GM12878 (cell line): ENCODE measurements around the gene COL5A3. TPM values are rescaled to one million over a fixed set of nuclear protein-coding genes. Genes with fewer than 3 reads are reported as not detected.

Experiments used
- ATAC-seq: fragments of 200-7000 bp; cut with Tn5 transposase; 3 replicates; pipeline ENCODE4 v1.9.1; 2020; ENCODE audit warnings: mild to moderate bottlenecking, moderate library complexity
- BruUV-seq: library from RNA; stranded (reverse); fragments of 400-500 nt; replicated peaks from 2 replicates; lab custom pipeline; 2021; lab: Mats Ljungman, UMichigan
- CTCF ChIA-PET: fragments of 300-600 bp; sonication (Branson Sonifier 250); formaldehyde crosslinking; extraction: SDS; loops from one replicate; lab custom pipeline; 2021; ENCODE audit warnings: inconsistent platforms; lab: Yijun Ruan, JAX
- POLR2A ChIA-PET: fragments of 350-600 bp; formaldehyde crosslinking; extraction: SDS; loops from one replicate; lab custom pipeline; 2021; ENCODE audit warnings: inconsistent platforms; lab: Charles Lee
- RAD21 ChIA-PET: fragments of 300-600 bp; sonication (Branson Sonifier 250); formaldehyde crosslinking; loops from one replicate; lab custom pipeline; 2023; ENCODE audit warnings: antibody characterized with exemption; ENCODE audit not compliant: unreplicated experiment; lab: Charles Lee
- SMC1A ChIA-PET: fragments of 300-600 bp; sonication (Branson Sonifier 250); formaldehyde crosslinking; loops from one replicate; lab custom pipeline; 2023; ENCODE audit not compliant: unreplicated experiment, uncharacterized antibody; lab: Charles Lee
- DNase-seq: peaks from one replicate; pipeline ENCODE4 v3.0.0-alpha.2; 2011; ENCODE audit warnings: low read depth, low spot score
- FAIRE-seq: peaks from 3 replicates; lab custom pipeline; 2011; peaks lifted over from hg19 to GRCh38; lab: Jason Lieb, UNC
- H2AFZ ChIP-seq: 2 replicates; pipeline ENCODE4 v1.6.0; 2011; ENCODE audit warnings: low read depth, low read length, control low read depth; ENCODE audit not compliant: control insufficient read depth
- H3K27ac ChIP-seq: 2 replicates; pipeline ENCODE4 v1.5.1; 2011; ENCODE audit warnings: control low read depth; ENCODE audit not compliant: control insufficient read depth, insufficient read depth
- H3K27me3 ChIP-seq, 2 experiments: replicated peaks in 1 of 2; 2 replicates each; pipeline versions ENCODE4 v1.6.0 to v1.6.1; 2011; ENCODE audit warnings: low read length in 1 of 2; ENCODE audit not compliant: control insufficient read depth in 2 of 2, insufficient read depth in 2 of 2
- H3K36me3 ChIP-seq, 2 experiments: 2 replicates each; pipeline ENCODE4 v1.5.1; 2011; ENCODE audit warnings: low read length in 1 of 2; ENCODE audit not compliant: control insufficient read depth in 2 of 2, insufficient read depth in 2 of 2
- H3K4me1 ChIP-seq: 2 replicates; pipeline ENCODE4 v1.6.1; 2011; ENCODE audit warnings: mild to moderate bottlenecking, low read length, moderate library complexity, mixed read lengths; ENCODE audit not compliant: control insufficient read depth, insufficient read depth
- H3K4me2 ChIP-seq: 2 replicates; pipeline ENCODE4 v1.6.0; 2011; ENCODE audit warnings: control low read depth; ENCODE audit not compliant: control insufficient read depth, insufficient read depth
- H3K4me3 ChIP-seq: fragments of 200-600 bp; sonication (generic); 2 replicates; pipeline ENCODE4 v1.5.1; 2016
- H3K79me2 ChIP-seq: 2 replicates; pipeline ENCODE4 v1.6.0; 2011; ENCODE audit warnings: low read length; ENCODE audit not compliant: control insufficient read depth, insufficient read depth
- H3K9ac ChIP-seq: 2 replicates; pipeline ENCODE4 v1.8.0; 2011; ENCODE audit warnings: low read length, control low read depth, mixed read lengths; ENCODE audit not compliant: control insufficient read depth, insufficient read depth
- H3K9me3 ChIP-seq: replicated peaks from 3 replicates; pipeline ENCODE4 v1.5.1; 2011; ENCODE audit warnings: mild to moderate bottlenecking, low read length; ENCODE audit not compliant: control insufficient read depth, insufficient read depth
- H4K20me1 ChIP-seq: 2 replicates; pipeline ENCODE4 v1.6.0; 2011; ENCODE audit not compliant: control insufficient read depth, insufficient read depth
- CHD2 ChIP-seq: IDR thresholded peaks from 2 replicates; pipeline ENCODE4 v1.6.1; 2011; ENCODE audit warnings: low read depth, low read length, improper control_type of control experiment, borderline replicate concordance
- E4F1 ChIP-seq: fragments of 450-650 bp; IDR thresholded peaks from 2 replicates; pipeline ENCODE4 v1.6.1; 2018; ENCODE audit warnings: borderline replicate concordance, mild to moderate bottlenecking; ENCODE audit not compliant: partially characterized antibody
- HDGF ChIP-seq: fragments of 450-650 bp; IDR thresholded peaks from 2 replicates; pipeline ENCODE4 v1.6.1; 2016; ENCODE audit warnings: antibody characterized with exemption
- HSF1 ChIP-seq: fragments of 150-350 bp; IDR thresholded peaks from 2 replicates; pipeline ENCODE4 v1.6.1; 2014; ENCODE audit warnings: mild to moderate bottlenecking, low read depth, low read length
- IRF4 ChIP-seq: IDR thresholded peaks from 2 replicates; pipeline ENCODE4 v1.6.1; 2011; ENCODE audit warnings: low read depth, low read length
- POLR2AphosphoS5 ChIP-seq: IDR thresholded peaks from 2 replicates; pipeline ENCODE4 v1.6.1; 2011; ENCODE audit warnings: mild to moderate bottlenecking, low read length, inconsistent platforms
- SP1 ChIP-seq: IDR thresholded peaks from one replicate; pipeline ENCODE4 v1.6.1; 2011; ENCODE audit warnings: low read depth, low read length
- SUPT20H ChIP-seq: IDR thresholded peaks from 2 replicates; pipeline ENCODE4 v1.6.1; 2011; ENCODE audit warnings: low read depth, mild to moderate bottlenecking, low read length, moderate library complexity, borderline replicate concordance; ENCODE audit not compliant: control insufficient read depth
- SUZ12 ChIP-seq: fragments of 200-600 bp; sonication (generic); IDR thresholded peaks from one replicate; pipeline ENCODE4 v1.6.1; 2018; ENCODE audit warnings: antibody characterized with exemption, mild to moderate bottlenecking; ENCODE audit not compliant: unreplicated experiment
- ZBTB33 ChIP-seq: fragments of 450-650 bp; IDR thresholded peaks from 2 replicates; pipeline ENCODE4 v1.6.1; 2017; ENCODE audit warnings: mild to moderate bottlenecking
- WGBS: methylation state at CpG from one replicate; pipeline ENCODE4 v1.1.6; 2016; ENCODE audit warnings: low lambda C conversion rate; ENCODE audit not compliant: insufficient replicate concordance, insufficient coverage; ENCODE audit errors: missing lambda C conversion rate; 5-methylcytosine and 5-hydroxymethylcytosine counted together
- in situ Hi-C: fragments of 300-500 bp; cut with MboI; formaldehyde crosslinking; loops from 9 replicates; pipeline ENCODE4 v1.14.3; 2018; ENCODE audit warnings: mixed read lengths
- intact Hi-C: fragments of 100-400 bp; cut with micrococcal nuclease; formaldehyde crosslinking; loops from one replicate; pipeline ENCODE4 v1.14.2; 2022; ENCODE audit not compliant: unreplicated experiment
- polyA plus RNA-seq, 11 experiments: library from polyadenylated mRNA; depleted of rRNA in 4 of 11; unstranded in 6 of 11; stranded (reverse) in 5 of 11; fragments of >200 nt; fragmentation: Nextera tagmentation in 4 of 11; fragmentation: Illumina TruSeq in 1 of 11; extraction: Ambion mirVana in 4 of 11; extraction: Trizol in 1 of 11; gene quantifications; 1 replicate in 1 of 11; 2 replicates in 10 of 11; pipeline versions ENCODE4 v1.2.1 to v1.2.3, GENCODE V29; 2011 to 2016; ENCODE audit warnings: inconsistent platforms in 2 of 11, missing spikeins in 2 of 11, low read depth in 1 of 11
- total RNA-seq, 4 experiments: library from RNA; depleted of rRNA in 3 of 4; stranded (reverse); fragments of >200 nt in 3 of 4; fragmentation: Illumina TruSeq in 1 of 4; extraction: Trizol in 1 of 4; gene quantifications; 2 replicates each; pipeline versions ENCODE4 v1.2.1 to v1.2.3, GENCODE V29; 2013 to 2021

COL5A3 gene
- total and polyA plus RNA-seq, 10 of the 15 experiments (the other 5 are each of a cell fraction or from before 2014, with no cell fraction given) = under 0.01 to 8.3 (median 0.10) TPM; not detected in 2

GRCh38 chr19:10013834-10014618, 3.7 kb upstream of the COL5A3 start:
- H2AFZ ChIP-seq = no peak overlapping the region
- RAD21 ChIA-PET = no interaction called here
- no peaks in the 10 kb centered on the region for H4K20me1 ChIP-seq
- no TSS peak for BruUV-seq
- 1% methylated on average over 6 of the region's 6 CpGs for WGBS
- no peak overlapping the region for H3K4me3 ChIP-seq
- no peaks in the 10 kb centered on the region for H3K4me1 ChIP-seq
- intact Hi-C loops (no loop called here), in situ Hi-C loops (no loop called here)
- H3K27ac ChIP-seq = no peak overlapping the region
- FAIRE-seq = no peak
- H3K9me3 ChIP-seq = no peaks in the 10 kb centered on the region
- no peak overlapping the region for H3K4me2 ChIP-seq
- peaks cover 3 to 4% of the 10 kb centered on the region in 2 experiments; a peak in 3 of 4 replicates for H3K27me3 ChIP-seq
- no peak overlapping the region for H3K9ac ChIP-seq
- H3K36me3 ChIP-seq = no peaks in the 10 kb centered on the region
- TF ChIP-seq HDGF (no peak), POLR2AphosphoS5 (no peak), IRF4 (no peak), SP1 (no peak), SUZ12 (no peak), CHD2 (no peak), SUPT20H (no peak), ZBTB33 (no peak), HSF1 (no peak), E4F1 (no peak)
- CTCF ChIA-PET = interaction anchor here (0.6 to 0.7 kb wide), 2 partner anchors 15 to 703 kb away, joined by 3 read pairs; no protein-coding TSS in a partner anchor
- DNase-seq = no peak
- SMC1A ChIA-PET = no interaction called here
- ATAC-seq = no peak
- H3K79me2 ChIP-seq = no peaks in the 10 kb centered on the region
- POLR2A ChIA-PET = no interaction called here
